ENCODE results near the gene CCDC171.

CCDC171 gene

GRCh38 chr9:15519831-15520230 lies 33.0 kb upstream of the CCDC171 start:
- CTCF ChIA-PET = no interaction called here
- H3K9me3 ChIP-seq (ENCODE audit: control insufficient read depth, insufficient read depth, low read depth, low read length) = no peaks in the 10 kb centered on the region
- H3K4me1 ChIP-seq (ENCODE audit: control insufficient read depth, insufficient read depth, low read length) = no peaks in the 10 kb centered on the region
- no peak overlapping the region for H3K27ac ChIP-seq (ENCODE audit: extremely low read depth, low read depth, low read length)
- POLR2A ChIA-PET = no interaction called here
- TF ChIP-seq ZNF629 (tag by site-specific recombination; IDR thresholded peaks at IDR 0.05) (no peak), ELK4 (IDR thresholded peaks at IDR 0.05; ENCODE audit: borderline replicate concordance, low read depth, low read length) (no peak), ZNF311 (tag by site-specific recombination; IDR thresholded peaks at IDR 0.05; ENCODE audit: borderline replicate concordance) (no peak), IKZF3 (tag by site-specific recombination; IDR thresholded peaks at IDR 0.05) (no peak), ZBTB8A (tag by site-specific recombination; IDR thresholded peaks at IDR 0.05) (no peak), ZSCAN30 (tag by site-specific recombination; IDR thresholded peaks at IDR 0.05) (no peak), ZBTB44 (tag by site-specific recombination; IDR thresholded peaks at IDR 0.05) (no peak), MZF1 (tag by site-specific recombination; IDR thresholded peaks at IDR 0.05; ENCODE audit: borderline replicate concordance) (no peak), ZNF560 (tag by site-specific recombination; IDR thresholded peaks at IDR 0.05; ENCODE audit: borderline replicate concordance) (no peak), KLF16 (tag by site-specific recombination; IDR thresholded peaks at IDR 0.05) (no peak), ZNF324 (tag by site-specific recombination; IDR thresholded peaks at IDR 0.05) (no peak), ZNF398 (tag by site-specific recombination; IDR thresholded peaks at IDR 0.05) (no peak), ZNF169 (tag by site-specific recombination; IDR thresholded peaks at IDR 0.05) (no peak), TCF7L2 (IDR thresholded peaks at IDR 0.05; ENCODE audit: borderline replicate concordance, low read depth, low read length) (no peak)
- TF ChIP-seq, protein P1, sequence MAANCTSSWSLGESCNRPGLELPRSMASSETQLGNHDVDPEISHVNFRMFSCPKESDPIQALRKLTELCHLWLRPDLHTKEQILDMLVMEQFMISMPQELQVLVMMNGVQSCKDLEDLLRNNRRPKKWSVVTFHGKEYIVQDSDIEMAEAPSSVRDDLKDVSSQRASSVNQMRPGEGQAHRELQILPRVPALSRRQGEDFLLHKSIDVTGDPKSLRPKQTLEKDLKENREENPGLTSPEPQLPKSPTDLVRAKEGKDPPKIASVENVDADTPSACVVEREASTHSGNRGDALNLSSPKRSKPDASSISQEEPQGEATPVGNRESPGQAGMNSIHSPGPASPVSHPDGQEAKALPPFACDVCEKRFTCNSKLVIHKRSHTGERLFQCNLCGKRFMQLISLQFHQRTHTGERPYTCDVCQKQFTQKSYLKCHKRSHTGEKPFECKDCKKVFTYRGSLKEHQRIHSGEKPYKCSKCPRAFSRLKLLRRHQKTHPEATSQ (tag by site-specific recombination; IDR thresholded peaks at IDR 0.05) = no peak
- H3K4me3 ChIP-seq (ENCODE audit: low read depth, low read length) = no peak overlapping the region
- H3K36me3 ChIP-seq (ENCODE audit: control insufficient read depth in 2 of 2, insufficient read depth in 1 of 2, low read length in 2 of 2) = no peaks in the 10 kb centered on the region

DNA sequence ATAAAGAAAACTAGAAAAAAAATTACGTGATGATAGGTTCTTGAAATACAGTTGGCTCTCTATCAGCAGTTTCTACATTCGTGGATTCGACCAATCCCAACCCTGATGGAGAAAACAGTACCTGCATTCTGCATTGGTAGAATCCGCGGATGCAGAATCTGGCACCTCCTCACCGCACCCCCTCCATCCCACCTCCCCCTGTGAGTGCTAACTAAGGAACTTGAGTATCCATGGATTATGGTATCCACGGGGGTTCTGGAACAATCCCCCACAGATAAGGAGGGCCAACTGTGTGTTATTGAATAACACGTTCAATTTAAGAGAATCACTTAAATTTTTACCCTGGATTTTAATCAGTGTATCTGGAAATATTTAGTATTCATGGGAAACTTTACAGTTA lies 31.6 kb upstream of the CCDC171 start:
- H3K36me3 ChIP-seq (ENCODE audit: control insufficient read depth in 2 of 2, insufficient read depth in 1 of 2, low read length in 2 of 2) = no peaks in the 10 kb centered on the region
- no peak overlapping the region for H3K4me3 ChIP-seq (ENCODE audit: low read depth, low read length)
- H3K9me3 ChIP-seq (ENCODE audit: control insufficient read depth, insufficient read depth, low read depth, low read length) = no peaks in the 10 kb centered on the region
- CTCF ChIA-PET = no interaction called here
- H3K27ac ChIP-seq (ENCODE audit: extremely low read depth, low read depth, low read length) = no peak overlapping the region
- no peaks in the 10 kb centered on the region for H3K4me1 ChIP-seq (ENCODE audit: control insufficient read depth, insufficient read depth, low read length)
- POLR2A ChIA-PET = no interaction called here
- no peak for TF ChIP-seq KLF9 (tag by site-specific recombination; IDR thresholded peaks at IDR 0.05; ENCODE audit: low read depth)
- TF ChIP-seq OSR2 (tag by site-specific recombination; IDR thresholded peaks at IDR 0.05) = no peak
- no peak for TF ChIP-seq ZBTB49 (tag by site-specific recombination; IDR thresholded peaks at IDR 0.05; ENCODE audit: low read depth)
- TF ChIP-seq ZSCAN30 (tag by site-specific recombination; IDR thresholded peaks at IDR 0.05) = no peak
- no peak for TF ChIP-seq WT1 (tag by site-specific recombination; IDR thresholded peaks at IDR 0.05)
- no peak for TF ChIP-seq ZNF660 (tag by site-specific recombination; IDR thresholded peaks at IDR 0.05)
- TF ChIP-seq ZNF140 (tag by site-specific recombination; IDR thresholded peaks at IDR 0.05) = no peak
- no peak for TF ChIP-seq ZNF157 (tag by site-specific recombination; IDR thresholded peaks at IDR 0.05)
- no peak for TF ChIP-seq ZSCAN23 (tag by site-specific recombination; IDR thresholded peaks at IDR 0.05)
- no peak for TF ChIP-seq MZF1 (tag by site-specific recombination; IDR thresholded peaks at IDR 0.05; ENCODE audit: borderline replicate concordance)
- TF ChIP-seq ZNF670 (tag by site-specific recombination; IDR thresholded peaks at IDR 0.05; ENCODE audit: low read depth) = no peak

Measured in HEK293 (cell line).